HepG2 (cell line): ENCODE results near the gene STK40. TPM values are rescaled to one million over a fixed set of nuclear protein-coding genes. Genes with fewer than 3 reads are reported as not detected.
A peak's percentile ranks its signal among the peaks of the same experiment; 100 is the strongest.

Source experiments
- MED13 ChIP-seq: sonication (generic); formaldehyde crosslinking; IDR thresholded peaks from 2 replicates; pipeline ENCODE4 v1.5.0; 2020; ENCODE audit warnings: missing genetic modification reagents
- NONO ChIP-seq, 2 experiments: fragments of 450-650 bp in 1 of 2; sonication (generic) in 1 of 2; formaldehyde crosslinking in 1 of 2; IDR thresholded peaks in 1 of 2; conservative IDR thresholded peaks in 1 of 2; 2 replicates each; pipeline versions ENCODE4 v1.6.1 to v1.8.0; 2017 to 2022; ENCODE audit warnings: mild to moderate bottlenecking in 1 of 2, missing genetic modification reagents in 1 of 2, moderate library complexity in 1 of 2
- PCBP1 ChIP-seq: fragments of 200-400 bp; formaldehyde crosslinking; IDR thresholded peaks from 2 replicates; pipeline ENCODE4 v1.6.1; 2017; ENCODE audit warnings: mild to moderate bottlenecking, low read depth, low read length, borderline replicate concordance
- PHF21A ChIP-seq: sonication (generic); formaldehyde crosslinking; IDR thresholded peaks from 2 replicates; pipeline ENCODE4 v1.5.0; 2020; ENCODE audit warnings: mild to moderate bottlenecking, missing genetic modification reagents
- TBX2 ChIP-seq: sonication (generic); formaldehyde crosslinking; IDR thresholded peaks from 2 replicates; pipeline ENCODE4 v1.5.0; 2020; ENCODE audit warnings: missing genetic modification reagents, mild to moderate bottlenecking, borderline replicate concordance
- ZFP37 ChIP-seq: sonication (generic); formaldehyde crosslinking; IDR thresholded peaks from 2 replicates; pipeline ENCODE4 v1.4.0; 2020; ENCODE audit warnings: missing genetic modification reagents, borderline replicate concordance
- ZNF468 ChIP-seq: sonication (generic); formaldehyde crosslinking; IDR thresholded peaks from 2 replicates; pipeline ENCODE4 v1.8.0; 2022; ENCODE audit warnings: mild to moderate bottlenecking, moderate library complexity, missing genetic modification reagents
- ZNF547 ChIP-seq: sonication (generic); formaldehyde crosslinking; IDR thresholded peaks from 2 replicates; pipeline ENCODE4 v1.5.1; 2020; ENCODE audit warnings: mild to moderate bottlenecking, missing genetic modification reagents
- polyA plus RNA-seq, 8 experiments: library from polyadenylated mRNA; depleted of rRNA in 3 of 8; stranded (reverse) in 7 of 8; unstranded in 1 of 8; fragments of >200 nt; fragmentation: Illumina TruSeq in 4 of 8; extraction: Trizol in 4 of 8; gene quantifications; 2 replicates each; pipeline versions ENCODE4 v1.2.1 to v1.2.3, GENCODE V29; 2011 to 2016; ENCODE audit warnings: low read depth in 4 of 8, missing spikeins in 1 of 8, mixed read lengths in 1 of 8; ENCODE audit not compliant: insufficient read depth in 1 of 8
- total RNA-seq, 5 experiments: library from RNA; depleted of rRNA; stranded (reverse); fragments of >200 nt; fragmentation: Illumina TruSeq; extraction: Trizol; gene quantifications; 2 replicates each; pipeline ENCODE4 v1.2.3, GENCODE V29; 2016; ENCODE audit warnings: low read depth in 1 of 5
- TF ChIP-seq, protein P1 (sequence below): sonication (generic); formaldehyde crosslinking; IDR thresholded peaks from 2 replicates; pipeline ENCODE4 v1.5.0; 2020; ENCODE audit warnings: mild to moderate bottlenecking, missing genetic modification reagents, borderline replicate concordance
- TF ChIP-seq, protein P2 (sequence below): sonication (generic); formaldehyde crosslinking; IDR thresholded peaks from 2 replicates; pipeline ENCODE4 v1.8.1; 2022; ENCODE audit warnings: mild to moderate bottlenecking, missing genetic modification reagents
- TF ChIP-seq, protein P3 (sequence below): sonication (generic); formaldehyde crosslinking; IDR thresholded peaks from 2 replicates; pipeline ENCODE4 v1.5.0; 2020; ENCODE audit warnings: mild to moderate bottlenecking, missing genetic modification reagents, moderate library complexity
- TF ChIP-seq, protein P4 (sequence below): sonication (generic); formaldehyde crosslinking; IDR thresholded peaks from 2 replicates; pipeline ENCODE4 v1.4.0; 2020; ENCODE audit warnings: missing genetic modification reagents

STK40 gene
- total and polyA plus RNA-seq, 2 of the 13 experiments (the other 11 are each of a cell fraction or from before 2014, with no cell fraction given) = 33.8 to 35.1 TPM

DNA sequence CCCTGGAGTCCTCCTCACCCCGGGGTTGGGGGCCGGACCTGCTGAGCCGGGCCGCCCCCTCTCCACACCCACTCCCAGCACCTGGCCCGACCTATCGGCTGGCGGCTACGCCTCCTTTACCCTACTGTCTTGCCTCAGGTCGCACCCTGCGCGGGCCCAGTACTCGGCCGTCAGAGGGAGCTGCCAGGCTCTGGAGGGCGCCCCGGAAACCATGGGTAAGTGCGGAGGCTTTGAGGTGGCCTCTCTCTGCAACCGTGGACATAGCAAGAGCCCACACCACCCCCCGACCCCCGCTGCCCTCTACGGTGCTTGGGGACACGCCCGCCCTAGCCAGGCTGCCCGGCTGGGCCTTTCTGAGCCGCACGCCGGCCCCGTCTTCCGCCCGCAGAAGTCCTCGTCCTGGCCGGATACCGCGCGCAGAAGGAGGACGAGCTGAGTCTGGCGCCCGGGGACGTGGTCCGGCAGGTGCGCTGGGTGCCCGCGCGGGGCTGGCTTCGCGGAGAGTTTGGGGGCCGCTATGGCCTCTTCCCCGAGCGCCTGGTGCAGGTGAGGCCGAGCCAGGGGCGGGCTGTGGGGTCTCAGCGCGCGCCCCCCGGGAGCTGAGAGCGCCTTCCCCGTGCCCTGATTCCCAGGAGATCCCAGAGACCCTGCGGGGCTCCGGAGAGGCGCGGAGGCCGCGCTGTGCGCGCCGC lies 79.4 kb downstream of the STK40 start, which contains the start of gene SH3D21 (continued):
- TF ChIP-seq NONO (IDR thresholded peaks at IDR 0.05) (no peak), NONO (CRISPR knock-in tag; conservative IDR thresholded peaks at IDR 0.05) (peak; percentile 63), ZNF468 (CRISPR knock-in tag) (peak; percentile 47; the same call in 1 of the 2 replicates), MED13 (CRISPR knock-in tag) (no peak), ZNF547 (peak; percentile 73; the same call in 1 of the 2 replicates), PHF21A (CRISPR knock-in tag) (0 out of 2 replicates have a peak, but pooled peaks have one; percentile 48), PCBP1 (peak; percentile 76; the same call in 1 of the 2 replicates), ZFP37 (no peak; the same call in 1 of the 2 replicates), TBX2 (no peak; the same call in 1 of the 2 replicates)
- TF ChIP-seq, protein P1, sequence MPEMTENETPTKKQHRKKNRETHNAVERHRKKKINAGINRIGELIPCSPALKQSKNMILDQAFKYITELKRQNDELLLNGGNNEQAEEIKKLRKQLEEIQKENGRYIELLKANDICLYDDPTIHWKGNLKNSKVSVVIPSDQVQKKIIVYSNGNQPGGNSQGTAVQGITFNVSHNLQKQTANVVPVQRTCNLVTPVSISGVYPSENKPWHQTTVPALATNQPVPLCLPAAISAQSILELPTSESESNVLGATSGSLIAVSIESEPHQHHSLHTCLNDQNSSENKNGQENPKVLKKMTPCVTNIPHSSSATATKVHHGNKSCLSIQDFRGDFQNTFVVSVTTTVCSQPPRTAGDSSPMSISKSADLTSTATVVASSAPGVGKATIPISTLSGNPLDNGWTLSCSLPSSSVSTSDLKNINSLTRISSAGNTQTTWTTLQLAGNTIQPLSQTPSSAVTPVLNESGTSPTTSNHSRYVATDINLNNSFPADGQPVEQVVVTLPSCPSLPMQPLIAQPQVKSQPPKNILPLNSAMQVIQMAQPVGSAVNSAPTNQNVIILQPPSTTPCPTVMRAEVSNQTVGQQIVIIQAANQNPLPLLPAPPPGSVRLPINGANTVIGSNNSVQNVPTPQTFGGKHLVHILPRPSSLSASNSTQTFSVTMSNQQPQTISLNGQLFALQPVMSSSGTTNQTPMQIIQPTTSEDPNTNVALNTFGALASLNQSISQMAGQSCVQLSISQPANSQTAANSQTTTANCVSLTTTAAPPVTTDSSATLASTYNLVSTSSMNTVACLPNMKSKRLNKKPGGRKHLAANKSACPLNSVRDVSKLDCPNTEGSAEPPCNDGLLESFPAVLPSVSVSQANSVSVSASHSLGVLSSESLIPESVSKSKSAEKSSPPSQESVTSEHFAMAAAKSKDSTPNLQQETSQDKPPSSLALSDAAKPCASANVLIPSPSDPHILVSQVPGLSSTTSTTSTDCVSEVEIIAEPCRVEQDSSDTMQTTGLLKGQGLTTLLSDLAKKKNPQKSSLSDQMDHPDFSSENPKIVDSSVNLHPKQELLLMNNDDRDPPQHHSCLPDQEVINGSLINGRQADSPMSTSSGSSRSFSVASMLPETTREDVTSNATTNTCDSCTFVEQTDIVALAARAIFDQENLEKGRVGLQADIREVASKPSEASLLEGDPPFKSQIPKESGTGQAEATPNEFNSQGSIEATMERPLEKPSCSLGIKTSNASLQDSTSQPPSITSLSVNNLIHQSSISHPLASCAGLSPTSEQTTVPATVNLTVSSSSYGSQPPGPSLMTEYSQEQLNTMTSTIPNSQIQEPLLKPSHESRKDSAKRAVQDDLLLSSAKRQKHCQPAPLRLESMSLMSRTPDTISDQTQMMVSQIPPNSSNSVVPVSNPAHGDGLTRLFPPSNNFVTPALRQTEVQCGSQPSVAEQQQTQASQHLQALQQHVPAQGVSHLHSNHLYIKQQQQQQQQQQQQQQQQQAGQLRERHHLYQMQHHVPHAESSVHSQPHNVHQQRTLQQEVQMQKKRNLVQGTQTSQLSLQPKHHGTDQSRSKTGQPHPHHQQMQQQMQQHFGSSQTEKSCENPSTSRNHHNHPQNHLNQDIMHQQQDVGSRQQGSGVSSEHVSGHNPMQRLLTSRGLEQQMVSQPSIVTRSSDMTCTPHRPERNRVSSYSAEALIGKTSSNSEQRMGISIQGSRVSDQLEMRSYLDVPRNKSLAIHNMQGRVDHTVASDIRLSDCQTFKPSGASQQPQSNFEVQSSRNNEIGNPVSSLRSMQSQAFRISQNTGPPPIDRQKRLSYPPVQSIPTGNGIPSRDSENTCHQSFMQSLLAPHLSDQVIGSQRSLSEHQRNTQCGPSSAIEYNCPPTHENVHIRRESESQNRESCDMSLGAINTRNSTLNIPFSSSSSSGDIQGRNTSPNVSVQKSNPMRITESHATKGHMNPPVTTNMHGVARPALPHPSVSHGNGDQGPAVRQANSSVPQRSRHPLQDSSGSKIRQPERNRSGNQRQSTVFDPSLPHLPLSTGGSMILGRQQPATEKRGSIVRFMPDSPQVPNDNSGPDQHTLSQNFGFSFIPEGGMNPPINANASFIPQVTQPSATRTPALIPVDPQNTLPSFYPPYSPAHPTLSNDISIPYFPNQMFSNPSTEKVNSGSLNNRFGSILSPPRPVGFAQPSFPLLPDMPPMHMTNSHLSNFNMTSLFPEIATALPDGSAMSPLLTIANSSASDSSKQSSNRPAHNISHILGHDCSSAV = no peak
- TF ChIP-seq, protein P2, sequence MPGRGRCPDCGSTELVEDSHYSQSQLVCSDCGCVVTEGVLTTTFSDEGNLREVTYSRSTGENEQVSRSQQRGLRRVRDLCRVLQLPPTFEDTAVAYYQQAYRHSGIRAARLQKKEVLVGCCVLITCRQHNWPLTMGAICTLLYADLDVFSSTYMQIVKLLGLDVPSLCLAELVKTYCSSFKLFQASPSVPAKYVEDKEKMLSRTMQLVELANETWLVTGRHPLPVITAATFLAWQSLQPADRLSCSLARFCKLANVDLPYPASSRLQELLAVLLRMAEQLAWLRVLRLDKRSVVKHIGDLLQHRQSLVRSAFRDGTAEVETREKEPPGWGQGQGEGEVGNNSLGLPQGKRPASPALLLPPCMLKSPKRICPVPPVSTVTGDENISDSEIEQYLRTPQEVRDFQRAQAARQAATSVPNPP (CRISPR knock-in tag) = no peak; the same call in 1 of the 2 replicates
- TF ChIP-seq, protein P3, sequence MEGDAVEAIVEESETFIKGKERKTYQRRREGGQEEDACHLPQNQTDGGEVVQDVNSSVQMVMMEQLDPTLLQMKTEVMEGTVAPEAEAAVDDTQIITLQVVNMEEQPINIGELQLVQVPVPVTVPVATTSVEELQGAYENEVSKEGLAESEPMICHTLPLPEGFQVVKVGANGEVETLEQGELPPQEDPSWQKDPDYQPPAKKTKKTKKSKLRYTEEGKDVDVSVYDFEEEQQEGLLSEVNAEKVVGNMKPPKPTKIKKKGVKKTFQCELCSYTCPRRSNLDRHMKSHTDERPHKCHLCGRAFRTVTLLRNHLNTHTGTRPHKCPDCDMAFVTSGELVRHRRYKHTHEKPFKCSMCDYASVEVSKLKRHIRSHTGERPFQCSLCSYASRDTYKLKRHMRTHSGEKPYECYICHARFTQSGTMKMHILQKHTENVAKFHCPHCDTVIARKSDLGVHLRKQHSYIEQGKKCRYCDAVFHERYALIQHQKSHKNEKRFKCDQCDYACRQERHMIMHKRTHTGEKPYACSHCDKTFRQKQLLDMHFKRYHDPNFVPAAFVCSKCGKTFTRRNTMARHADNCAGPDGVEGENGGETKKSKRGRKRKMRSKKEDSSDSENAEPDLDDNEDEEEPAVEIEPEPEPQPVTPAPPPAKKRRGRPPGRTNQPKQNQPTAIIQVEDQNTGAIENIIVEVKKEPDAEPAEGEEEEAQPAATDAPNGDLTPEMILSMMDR (CRISPR knock-in tag) = peak; percentile 73
- TF ChIP-seq, protein P4, sequence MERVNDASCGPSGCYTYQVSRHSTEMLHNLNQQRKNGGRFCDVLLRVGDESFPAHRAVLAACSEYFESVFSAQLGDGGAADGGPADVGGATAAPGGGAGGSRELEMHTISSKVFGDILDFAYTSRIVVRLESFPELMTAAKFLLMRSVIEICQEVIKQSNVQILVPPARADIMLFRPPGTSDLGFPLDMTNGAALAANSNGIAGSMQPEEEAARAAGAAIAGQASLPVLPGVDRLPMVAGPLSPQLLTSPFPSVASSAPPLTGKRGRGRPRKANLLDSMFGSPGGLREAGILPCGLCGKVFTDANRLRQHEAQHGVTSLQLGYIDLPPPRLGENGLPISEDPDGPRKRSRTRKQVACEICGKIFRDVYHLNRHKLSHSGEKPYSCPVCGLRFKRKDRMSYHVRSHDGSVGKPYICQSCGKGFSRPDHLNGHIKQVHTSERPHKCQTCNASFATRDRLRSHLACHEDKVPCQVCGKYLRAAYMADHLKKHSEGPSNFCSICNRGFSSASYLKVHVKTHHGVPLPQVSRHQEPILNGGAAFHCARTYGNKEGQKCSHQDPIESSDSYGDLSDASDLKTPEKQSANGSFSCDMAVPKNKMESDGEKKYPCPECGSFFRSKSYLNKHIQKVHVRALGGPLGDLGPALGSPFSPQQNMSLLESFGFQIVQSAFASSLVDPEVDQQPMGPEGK (CRISPR knock-in tag) = peak; percentile 63; the same call in 1 of the 2 replicates
